Thoracic aorta (tissue), 2 donors: ENCODE results near the gene DENND1B. TPM values are rescaled to one million over a fixed set of nuclear protein-coding genes. Genes with fewer than 3 reads are reported as not detected.

Experiments
- ATAC-seq: fragments of 150-250 bp; one replicate; pipeline ENCODE4 v1.8.0; 2017; ENCODE audit warnings: low read depth; ENCODE audit not compliant: insufficient number of reproducible peaks, low FRiP score
- DNase-seq: peaks from one replicate; pipeline ENCODE4 v3.0.0-alpha.2; 2020; ENCODE audit warnings: low spot score
- H3K27ac ChIP-seq, 2 donors: fragments of 200-600 bp; sonication (generic); 1 replicate in 1 of 2; 2 replicates in 1 of 2; pipeline ENCODE4 v1.5.1; 2016; ENCODE audit warnings: mild to moderate bottlenecking in 2 of 2, moderate library complexity in 2 of 2
- H3K27me3 ChIP-seq: fragments of 200-600 bp; sonication (generic); replicated peaks from 2 replicates; pipeline ENCODE4 v1.6.0; 2016; ENCODE audit warnings: mild to moderate bottlenecking; ENCODE audit not compliant: insufficient read depth
- H3K36me3 ChIP-seq: fragments of 200-600 bp; sonication (generic); one replicate; pipeline ENCODE4 v1.5.1; 2016
- H3K4me1 ChIP-seq, 2 donors: fragments of 200-600 bp; sonication (generic); 1 replicate in 1 of 2; 2 replicates in 1 of 2; pipeline versions ENCODE4 v1.5.1 to v1.6.0; 2016; ENCODE audit warnings: low read depth in 2 of 2, mild to moderate bottlenecking in 1 of 2; ENCODE audit not compliant: control insufficient read depth in 1 of 2
- H3K4me3 ChIP-seq: fragments of 200-600 bp; sonication (generic); 2 replicates; pipeline ENCODE4 v1.5.1; 2016; ENCODE audit warnings: mild to moderate bottlenecking
- H3K9me3 ChIP-seq: fragments of 200-600 bp; sonication (generic); 2 replicates; pipeline ENCODE4 v1.5.1; 2016
- CTCF ChIP-seq: fragments of 200-600 bp; sonication (generic); IDR thresholded peaks from one replicate; pipeline ENCODE4 v1.5.1; 2019; ENCODE audit warnings: antibody characterized with exemption
- total RNA-seq, 2 donors: library from RNA; depleted of rRNA; stranded (reverse); fragments of >200 nt; gene quantifications; one replicate each; pipeline versions ENCODE4 v1.1.0 to v1.2.3, GENCODE V29; 2016

DENND1B gene
- total RNA-seq, 2 donors from 2014 or later, result 9.6 to 17.2 TPM

DNA sequence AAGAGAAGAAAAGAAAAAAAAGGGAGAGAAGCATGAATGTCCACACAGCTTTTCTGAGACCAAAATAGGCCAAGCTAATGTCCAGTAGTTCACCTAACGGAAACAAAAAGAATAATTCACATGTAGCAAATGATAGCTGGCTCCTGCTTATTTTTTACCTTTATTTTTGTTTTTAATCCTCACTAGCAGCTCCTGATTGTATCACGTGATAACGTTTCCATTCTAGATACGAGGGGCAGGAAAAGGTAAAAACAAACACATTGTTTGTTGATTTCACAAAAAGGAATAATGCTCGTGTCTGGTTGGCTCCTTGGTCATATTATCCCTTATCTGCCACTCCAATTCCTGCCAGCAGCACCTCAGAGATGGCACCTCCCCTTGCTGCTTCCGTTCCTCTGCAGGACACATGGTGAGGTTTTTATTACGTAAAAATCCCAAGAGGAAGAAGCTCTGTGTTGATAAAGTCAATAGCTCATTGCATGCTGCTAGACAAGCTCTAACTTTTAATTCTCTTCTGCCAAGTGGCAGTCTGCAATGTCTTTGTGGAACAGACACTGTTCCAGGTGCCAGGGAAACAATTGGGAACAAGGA, 305.6 kb downstream of the DENND1B start:
- peaks cover 5% of the 10 kb centered on the region in 2 donors for H3K4me1 ChIP-seq
- DNase-seq (no peak), ATAC-seq (no peak)
- H3K36me3 ChIP-seq, result no peaks in the 10 kb centered on the region
- H3K27me3 ChIP-seq, result no peaks in the 10 kb centered on the region
- no peak overlapping the region for H3K27ac ChIP-seq
- no peak for TF ChIP-seq CTCF
- H3K9me3 ChIP-seq, result no peaks in the 10 kb centered on the region
- no peak overlapping the region for H3K4me3 ChIP-seq

DNA sequence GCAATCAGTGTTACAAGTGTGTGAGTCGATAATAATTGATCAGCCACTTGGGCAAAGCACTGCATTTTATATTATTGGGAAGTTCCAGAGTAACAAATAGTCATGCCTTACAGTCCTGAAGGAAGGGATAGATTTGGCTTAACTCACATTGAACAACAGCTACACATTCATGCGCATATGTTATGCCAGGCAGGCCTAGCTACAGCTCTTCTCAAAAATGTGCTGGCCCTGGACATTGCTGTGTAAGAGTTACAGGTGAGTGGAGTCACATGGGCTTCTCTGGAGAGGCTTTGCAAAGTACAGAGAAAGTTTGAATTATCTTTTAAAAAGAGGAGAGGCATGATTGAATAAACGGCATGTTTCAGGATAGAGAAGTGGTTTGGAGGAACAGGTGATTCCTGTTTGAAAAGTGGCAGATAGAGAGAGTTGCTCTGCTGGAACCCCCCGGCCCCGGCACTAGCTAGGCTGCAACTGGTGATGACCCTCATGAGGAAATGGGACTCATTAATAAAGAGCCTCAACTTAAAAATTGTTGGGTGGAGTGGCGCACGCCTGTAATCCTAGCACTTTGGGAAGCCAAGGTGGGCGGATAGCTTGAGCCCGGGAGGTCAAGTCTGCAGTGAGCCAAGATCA, 306.6 kb downstream of the DENND1B start:
- DNase-seq (no peak), ATAC-seq (no peak)
- no peak for TF ChIP-seq CTCF
- Histone ChIP-seq H3K36me3 (no peaks in the 10 kb centered on the region), H3K27ac (no peak overlapping the region), H3K4me1 (peaks cover 10 to 14% of the 10 kb centered on the region in 2 donors), H3K9me3 (no peaks in the 10 kb centered on the region), H3K27me3 (no peaks in the 10 kb centered on the region), H3K4me3 (no peak overlapping the region)

GRCh38 chr1:197467881-197468280, 307.4 kb downstream of the DENND1B start:
- Histone ChIP-seq H3K4me1 (peaks cover 10 to 14% of the 10 kb centered on the region in 2 donors), H3K36me3 (no peaks in the 10 kb centered on the region), H3K4me3 (no peak overlapping the region), H3K9me3 (no peaks in the 10 kb centered on the region), H3K27me3 (no peaks in the 10 kb centered on the region), H3K27ac (no peak overlapping the region)
- no peak for DNase-seq
- no peak for TF ChIP-seq CTCF
- ATAC-seq, result no peak

- H3K4me1 ChIP-seq, result peaks cover 10 to 14% of the 10 kb centered on the region in 2 donors
- H3K9me3 ChIP-seq, result no peaks in the 10 kb centered on the region
- H3K4me3 ChIP-seq, result no peak overlapping the region
- no peak for DNase-seq
- H3K36me3 ChIP-seq, result no peaks in the 10 kb centered on the region
- no peak for ATAC-seq
- TF ChIP-seq CTCF, result no peak
- H3K27ac ChIP-seq, result no peak overlapping the region
- no peaks in the 10 kb centered on the region for H3K27me3 ChIP-seq
Measured at GRCh38 chr1:197466813-197467212, 308.5 kb downstream of the DENND1B start.

- H3K27me3 ChIP-seq, result no peaks in the 10 kb centered on the region
- no peak for DNase-seq
- no peak for ATAC-seq
- TF ChIP-seq CTCF, result no peak
- no peaks in the 10 kb centered on the region for H3K9me3 ChIP-seq
- H3K4me1 ChIP-seq, result peaks cover 10 to 14% of the 10 kb centered on the region in 2 donors
- H3K36me3 ChIP-seq, result no peaks in the 10 kb centered on the region
- no peak overlapping the region for H3K4me3 ChIP-seq
- no peak overlapping the region for H3K27ac ChIP-seq
Measured at GRCh38 chr1:197465528-197466327, 309.6 kb downstream of the DENND1B start.
